SKM-1 treated with dmso at 0.1 percent for 144 hours (cell line): Measurements from ENCODE around the gene BCL11B.

Experiments
- DNase-seq: peaks from one replicate; lab custom pipeline; 2025; ENCODE audit not compliant: unreplicated experiment; lab: John Stamatoyannopoulos, UW

The BCL11B gene

DNA sequence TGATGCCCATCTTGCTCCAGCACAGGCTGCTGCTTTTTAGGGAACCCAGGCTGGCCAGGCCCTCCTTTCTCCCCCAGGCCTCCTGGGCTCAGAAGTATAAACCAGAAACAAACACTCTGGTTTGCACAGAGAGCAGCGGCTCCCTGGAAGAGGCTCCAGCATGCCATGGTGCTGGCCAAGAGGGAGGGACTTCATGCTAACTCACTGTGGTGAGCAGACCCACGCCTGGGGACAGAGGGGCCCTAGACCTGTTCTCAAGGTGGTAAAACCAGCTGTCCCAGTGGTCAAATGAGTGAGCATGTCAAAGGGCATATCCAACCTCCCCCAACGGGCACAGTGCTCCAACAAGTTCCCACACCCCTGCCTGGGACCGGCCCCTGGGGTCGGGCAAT is 15.5 kb downstream of the BCL11B start:
- no peak for DNase-seq

DNA sequence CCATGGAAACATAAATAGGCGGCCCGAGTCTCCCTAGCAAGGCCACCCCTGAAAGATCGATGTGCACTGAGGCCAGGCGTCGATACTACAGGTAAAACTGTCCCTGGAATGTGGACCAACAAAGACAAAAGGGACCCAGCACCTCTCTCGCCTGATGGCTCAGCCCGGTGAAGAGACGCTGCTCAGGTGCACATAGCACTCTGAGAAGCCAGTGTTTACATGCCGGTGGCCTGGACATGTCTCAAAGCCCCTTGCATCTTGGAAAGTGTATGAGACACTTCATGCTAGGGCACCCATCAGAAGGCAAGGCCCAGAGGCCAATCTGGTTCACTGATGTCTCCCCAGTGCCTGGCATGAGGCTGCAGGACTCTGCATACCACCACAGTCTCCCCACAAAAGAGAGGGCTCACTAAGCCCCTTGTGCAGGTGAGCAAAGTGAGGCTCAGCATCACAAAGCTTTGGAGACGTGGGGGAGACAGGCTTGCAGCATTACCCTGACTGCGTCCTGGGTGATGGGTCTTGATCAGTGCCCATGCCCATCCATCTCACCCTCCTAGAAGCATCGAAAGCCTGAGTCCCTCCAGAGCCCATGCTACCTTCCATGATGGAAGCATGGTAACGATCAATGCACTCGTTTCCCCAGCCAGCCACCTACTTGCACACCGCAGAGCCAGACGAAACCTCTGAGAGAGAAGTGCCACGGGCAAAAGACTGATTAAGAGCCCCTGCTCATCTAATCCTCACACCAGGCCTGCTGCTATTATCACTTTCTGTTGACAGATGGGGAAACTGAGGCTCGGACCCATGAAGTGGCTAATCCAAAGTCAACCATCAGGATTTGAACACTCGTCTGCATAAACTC is 16.1 kb downstream of the BCL11B start:
- no peak for DNase-seq

GRCh38 chr14:99254328-99255009 is 17.5 kb downstream of the BCL11B start:
- no peak for DNase-seq

DNA sequence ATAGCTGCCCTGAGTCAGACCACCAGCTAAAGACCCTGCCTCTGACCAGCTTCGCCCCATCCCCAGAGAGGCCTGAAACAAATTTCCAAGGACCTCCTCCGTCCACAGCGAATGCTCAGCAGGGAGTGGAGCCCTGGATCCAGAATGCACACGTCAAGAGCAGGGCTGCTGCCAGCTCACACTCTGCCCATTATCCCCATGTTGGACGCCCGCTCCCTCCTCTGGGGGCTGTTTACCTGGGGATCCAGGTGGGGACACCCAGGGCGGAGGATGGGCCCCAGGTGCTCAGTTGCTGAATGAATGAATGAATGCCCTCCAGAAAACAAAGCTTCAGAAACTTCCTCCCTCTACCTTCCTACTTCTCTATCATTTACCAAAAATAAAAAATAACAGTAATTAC is 18.1 kb downstream of the BCL11B start:
- no peak for DNase-seq

- no peak for DNase-seq
Measured at GRCh38 chr14:99252940-99253868, 18.8 kb downstream of the BCL11B start.

DNA sequence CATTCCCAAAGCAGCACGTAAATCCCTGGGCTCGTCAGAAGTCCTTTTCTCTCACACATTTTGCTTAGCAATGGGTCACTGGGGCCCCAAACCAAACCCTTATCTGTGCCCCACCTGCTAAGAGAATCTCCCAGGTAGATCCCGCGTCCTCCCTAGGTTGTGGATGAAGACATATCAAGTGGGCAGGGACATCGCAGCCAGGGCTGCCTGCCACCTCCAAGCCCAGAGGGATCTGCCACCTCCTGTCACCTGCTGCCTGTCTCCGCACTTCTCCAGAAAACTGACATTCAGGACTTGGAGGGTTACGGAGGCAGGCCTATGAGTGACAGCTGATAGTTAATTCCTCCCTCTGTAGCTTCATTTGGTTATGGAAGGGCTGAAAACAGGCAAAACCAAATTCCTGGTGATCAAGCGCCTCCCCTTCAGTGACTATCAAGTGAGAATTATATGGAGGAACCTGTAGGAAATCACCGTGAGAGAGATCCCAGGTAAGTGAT is 19.5 kb downstream of the BCL11B start:
- DNase-seq = no peak

DNA sequence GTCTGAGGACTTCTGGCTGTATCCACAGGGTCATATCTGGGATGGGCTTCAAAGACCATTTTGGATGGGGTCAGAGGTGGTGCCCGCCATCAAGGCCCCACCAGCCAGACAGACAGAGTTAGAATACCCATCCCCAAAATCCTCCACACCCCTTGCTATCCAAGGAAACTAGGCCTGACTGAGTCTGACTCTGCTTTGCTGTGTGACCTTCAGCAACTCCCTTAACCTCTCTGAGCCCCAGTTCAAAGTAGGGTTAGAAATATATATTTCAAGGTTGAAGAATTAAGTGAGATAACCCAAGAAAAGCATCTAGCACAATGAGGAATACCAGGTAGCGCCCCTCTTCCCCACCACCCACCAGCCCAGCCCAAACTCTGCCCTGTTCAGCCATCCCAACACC is 20.3 kb downstream of the BCL11B start:
- no peak for DNase-seq

DNA sequence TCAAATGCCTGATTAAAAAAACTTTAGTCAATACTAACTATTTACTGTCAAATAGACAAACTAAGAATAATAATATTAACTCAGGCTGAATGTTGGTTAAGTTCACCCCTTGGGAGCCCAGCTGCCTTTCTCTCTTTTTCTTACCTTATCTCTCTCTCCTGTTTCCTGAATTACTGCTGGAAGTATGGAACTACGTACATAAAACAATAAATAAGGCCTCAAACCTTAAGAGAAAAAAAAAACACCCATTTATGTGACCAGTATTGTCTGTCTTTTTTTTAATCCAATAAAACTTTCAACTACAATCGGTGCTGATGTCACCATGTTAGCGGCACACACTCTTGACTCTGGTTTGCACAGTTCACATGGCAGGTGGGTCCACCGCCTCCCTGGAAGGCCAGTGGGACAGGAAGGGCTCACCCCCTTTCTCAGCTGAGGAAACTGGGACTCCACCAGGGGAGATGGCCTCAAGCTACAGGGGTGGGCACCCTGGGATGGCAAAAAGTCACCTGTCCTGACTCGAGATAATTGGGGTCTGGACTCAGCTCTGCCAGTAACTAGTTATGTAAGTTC is 21.3 kb downstream of the BCL11B start:
- DNase-seq = no peak

GRCh38 chr14:99249389-99249788 is 22.6 kb downstream of the BCL11B start:
- no peak for DNase-seq

GRCh38 chr14:99248761-99249171 is 23.2 kb downstream of the BCL11B start:
- no peak for DNase-seq

- no peak for DNase-seq
Measured at GRCh38 chr14:99247772-99248171, 24.2 kb downstream of the BCL11B start.

GRCh38 chr14:99247101-99247729 is 24.8 kb downstream of the BCL11B start:
- DNase-seq = no peak

DNA sequence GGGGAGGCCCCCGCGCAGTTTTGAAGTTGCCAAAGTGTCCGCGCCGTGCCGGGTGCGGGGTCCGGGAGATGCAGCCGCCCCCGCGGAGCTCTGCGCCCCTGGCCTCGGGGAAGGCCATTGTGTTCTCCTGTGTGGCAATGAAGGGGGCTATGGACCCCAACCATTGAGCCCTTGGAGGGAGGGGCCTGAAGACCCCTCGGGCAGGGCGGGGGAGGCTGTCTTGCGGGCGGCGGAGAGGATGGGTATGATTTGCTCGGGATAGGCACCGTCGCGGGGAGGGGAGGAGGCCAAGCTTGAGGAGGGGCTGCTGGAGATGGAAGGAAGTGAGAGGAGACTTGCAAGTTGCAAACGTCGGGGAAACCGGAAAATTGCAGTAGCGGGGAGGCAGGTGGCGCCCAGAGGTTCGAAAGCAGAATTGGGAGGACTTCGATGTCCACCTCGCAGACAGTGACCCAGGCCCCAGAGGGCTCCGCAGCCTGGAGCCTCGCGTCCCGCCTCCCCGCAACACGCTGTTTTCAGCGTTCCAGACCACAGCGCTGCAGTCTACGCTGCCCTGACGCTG is 25.4 kb downstream of the BCL11B start:
- DNase-seq = no peak

DNA sequence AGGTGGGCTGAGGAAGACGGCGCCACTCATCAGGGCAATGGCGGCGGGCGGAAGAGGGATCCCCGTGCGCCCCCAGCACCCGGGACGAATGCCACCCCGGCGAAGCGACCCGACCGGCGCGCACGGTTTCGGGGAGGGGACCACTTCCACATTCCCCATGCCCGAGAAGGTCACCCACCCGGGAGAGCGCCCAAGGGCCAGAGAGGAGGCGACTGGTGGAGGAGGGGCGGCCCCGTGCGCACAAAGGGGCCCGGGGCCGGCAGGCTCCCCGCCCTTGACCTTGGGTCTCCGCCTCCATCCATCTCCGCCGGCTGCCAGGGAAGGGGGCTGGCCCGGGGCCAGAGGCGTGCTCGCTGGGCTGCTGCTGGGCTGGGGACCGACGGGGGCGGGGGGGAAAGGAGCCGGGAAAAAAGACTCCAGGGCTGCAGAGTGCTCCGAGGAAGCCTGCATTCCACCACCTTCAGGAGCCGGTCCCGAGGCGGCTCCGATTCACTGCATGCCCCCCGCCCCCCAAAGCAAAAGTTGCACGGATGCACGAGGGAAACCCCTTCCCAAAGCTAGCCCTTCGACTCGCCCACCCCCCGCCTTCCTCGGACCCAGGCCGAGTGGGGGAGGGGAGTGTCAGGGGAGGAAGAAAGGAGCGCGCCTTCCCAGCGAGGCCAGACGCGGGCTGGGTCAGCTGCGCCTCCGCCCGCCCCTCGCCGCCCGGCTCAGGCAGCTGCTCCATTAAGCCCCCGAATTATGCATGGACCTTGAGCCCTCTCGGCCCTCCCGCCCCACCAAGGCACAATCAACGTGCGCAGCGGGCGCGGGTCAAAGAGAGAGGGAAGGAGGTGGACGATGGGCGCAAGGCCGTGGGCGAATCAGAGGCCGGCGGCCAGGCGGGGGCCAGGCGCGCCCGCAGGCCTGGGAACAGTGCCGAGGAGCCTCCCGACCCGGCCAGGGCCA is 26.2 kb downstream of the BCL11B start:
- no peak for DNase-seq

GRCh38 chr14:99244941-99245563 is 26.9 kb downstream of the BCL11B start:
- no peak for DNase-seq

DNA sequence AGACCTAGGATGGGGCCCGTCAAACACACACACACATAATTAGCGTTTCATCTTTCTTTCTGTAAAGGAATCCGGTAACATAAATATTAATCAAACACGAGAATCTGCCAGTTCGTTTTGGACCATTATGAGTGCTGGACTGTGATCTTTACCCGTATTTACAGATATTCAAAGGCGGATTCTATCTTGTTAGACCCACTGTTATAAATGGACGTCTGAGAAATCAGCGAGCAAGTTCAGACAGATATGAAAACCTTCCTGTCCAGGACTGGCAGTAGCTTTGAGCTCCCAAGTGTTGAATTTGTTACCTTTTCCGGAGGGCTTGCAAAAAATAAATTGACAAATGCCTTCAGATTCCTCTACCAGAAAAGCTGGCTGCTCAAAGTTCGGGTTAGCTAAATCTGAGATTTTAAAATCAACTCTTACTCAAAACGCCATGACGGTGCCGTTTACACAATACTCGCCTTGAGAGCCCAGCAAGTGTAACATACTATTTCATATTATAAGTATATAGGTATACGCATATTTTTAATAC is 27.6 kb downstream of the BCL11B start:
- no peak for DNase-seq

DNA sequence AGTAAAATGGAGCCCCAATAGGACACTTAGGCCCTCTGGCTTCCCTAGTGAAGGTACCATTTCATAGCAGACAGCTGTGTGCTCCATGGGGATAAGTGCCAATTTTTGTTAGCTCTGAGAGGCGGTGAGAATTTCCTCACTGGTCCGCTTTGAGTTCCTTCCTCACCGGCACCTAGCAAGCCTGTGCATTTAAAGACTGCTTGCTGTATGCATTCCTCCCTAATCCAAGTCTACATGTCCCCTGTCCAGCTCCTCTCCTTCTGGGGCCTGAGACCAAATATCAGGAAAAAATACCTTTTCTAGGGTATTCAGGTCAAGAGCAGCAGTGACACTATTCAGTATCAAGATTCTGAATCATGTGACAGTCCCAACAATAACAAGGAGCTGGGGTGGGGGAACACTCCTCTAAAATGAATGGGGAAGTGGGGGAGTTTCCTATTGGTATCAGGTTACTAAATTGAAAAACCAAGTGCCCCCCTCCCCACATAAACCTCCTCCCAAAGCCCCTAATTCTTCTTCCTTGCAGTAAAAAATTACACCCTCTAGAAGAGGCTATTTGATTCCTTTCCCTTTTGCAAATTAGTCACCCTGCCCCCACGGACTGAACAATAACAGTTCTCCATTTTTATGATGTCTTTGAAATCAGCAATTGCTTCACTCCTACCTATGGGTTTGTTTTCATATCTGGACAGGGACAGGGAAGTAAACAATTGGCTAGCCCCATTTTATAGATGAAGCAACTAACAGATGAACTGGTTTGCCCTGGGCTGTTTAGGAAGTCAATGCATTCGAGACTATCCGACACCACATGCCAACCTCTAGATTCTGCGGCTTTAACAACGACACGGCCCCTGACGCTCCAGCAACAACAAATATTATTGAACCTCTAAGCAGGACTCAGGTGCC is 28.9 kb downstream of the BCL11B start:
- no peak for DNase-seq
